Astrocyte of the spinal cord (primary cell): ENCODE data around the gene MAF.
A peak's percentile ranks its signal among the peaks of the same experiment; 100 is the strongest.

Experiments used
- DNase-seq: peaks from one replicate; pipeline ENCODE4 v3.0.0; 2011; ENCODE audit warnings: low read depth, low spot score
- H3K4me3 ChIP-seq: 2 replicates; pipeline ENCODE4 v1.5.1; 2011; ENCODE audit warnings: low read depth, mild to moderate bottlenecking, low read length, moderate library complexity
- CTCF ChIP-seq: IDR thresholded peaks from 2 replicates; pipeline ENCODE4 v1.5.1; 2012; ENCODE audit warnings: low read depth, mild to moderate bottlenecking, low read length, inconsistent platforms
- in situ Hi-C: cut with HindIII; loops from 2 replicates; pipeline ENCODE4 v1.10.0; 2017; ENCODE audit warnings: low sequenced_read_pairs

The MAF gene

DNA sequence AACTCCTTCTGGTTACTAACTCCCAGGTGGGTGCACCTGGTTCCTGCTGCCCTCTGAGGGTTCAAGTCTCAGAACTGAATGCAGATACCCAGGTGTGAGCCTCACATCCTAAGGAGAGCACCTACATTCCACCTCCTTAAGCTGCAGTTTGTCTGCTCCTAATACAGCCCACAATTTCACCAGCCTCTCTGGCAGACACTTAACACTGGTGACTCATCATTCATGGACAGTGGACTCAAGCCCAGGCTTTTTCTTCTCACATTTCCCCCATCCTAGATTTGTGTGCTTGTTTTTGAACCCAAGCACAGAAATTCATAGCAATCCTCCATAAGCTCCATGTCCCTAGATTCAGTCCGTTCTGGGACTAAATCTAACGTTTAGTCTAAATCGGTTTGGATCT, 7.0 kb upstream of the MAF start:
- DNase-seq, result peak; percentile 68
- TF ChIP-seq CTCF, result no peak
- H3K4me3 ChIP-seq, result no peak overlapping the region
- in situ Hi-C loops, result no loop called here

DNA sequence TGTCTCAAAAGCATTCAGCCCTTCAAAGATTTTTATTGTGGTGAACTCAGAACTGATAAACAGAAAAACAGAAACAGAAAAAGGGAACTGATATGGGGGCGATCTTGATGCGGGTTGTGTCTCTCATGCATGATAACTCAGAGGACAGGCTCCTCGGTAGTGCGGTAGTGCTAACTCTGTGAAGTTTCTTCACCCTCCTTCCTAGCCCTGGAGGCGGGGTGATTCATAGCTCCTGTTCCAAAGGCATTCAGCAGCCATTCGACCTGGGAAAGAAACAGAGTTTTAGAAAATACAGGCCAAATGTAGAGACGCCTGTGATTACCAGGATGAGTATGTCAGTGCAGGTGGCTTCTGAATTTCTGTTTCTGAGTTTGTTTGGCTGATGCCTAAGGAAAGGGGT, 5.5 kb upstream of the MAF start:
- H3K4me3 ChIP-seq, result no peak overlapping the region
- TF ChIP-seq CTCF, result no peak
- in situ Hi-C loops, result no loop called here
- DNase-seq, result no peak

DNA sequence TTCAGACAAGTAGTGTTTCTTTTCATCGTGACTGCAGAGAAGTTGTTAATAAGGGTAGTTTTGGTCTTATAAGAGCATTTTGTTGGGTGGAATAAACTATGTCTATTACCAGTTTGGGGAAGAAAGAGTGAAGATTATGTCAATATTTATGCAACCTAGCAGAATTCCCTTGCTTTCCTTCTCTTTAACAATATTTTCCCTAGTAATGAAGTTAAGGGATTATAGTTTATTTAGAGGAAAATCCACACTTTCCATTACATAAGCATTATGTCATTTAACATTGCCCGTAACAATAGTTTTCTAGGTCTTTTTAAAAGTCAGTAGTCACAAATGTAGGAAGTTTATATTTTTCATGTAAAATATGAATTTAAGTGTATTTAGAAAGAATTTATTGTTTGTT, 2.5 kb upstream of the MAF start:
- TF ChIP-seq CTCF, result no peak
- in situ Hi-C loops, result no loop called here
- DNase-seq, result no peak
- H3K4me3 ChIP-seq, result no peak overlapping the region

GRCh38 chr16:79602628-79603014, 2.1 kb upstream of the MAF start:
- TF ChIP-seq CTCF, result no peak
- no peak for DNase-seq
- no peak overlapping the region for H3K4me3 ChIP-seq
- in situ Hi-C loops, result no loop called here

- H3K4me3 ChIP-seq, result peak overlapping the region; percentile 61
- in situ Hi-C loops, result no loop called here
- TF ChIP-seq CTCF, result peak; percentile 71
- DNase-seq, result peak; percentile 82
Measured at GRCh38 chr16:79601931-79602627, 1.5 kb upstream of the MAF start.

DNA sequence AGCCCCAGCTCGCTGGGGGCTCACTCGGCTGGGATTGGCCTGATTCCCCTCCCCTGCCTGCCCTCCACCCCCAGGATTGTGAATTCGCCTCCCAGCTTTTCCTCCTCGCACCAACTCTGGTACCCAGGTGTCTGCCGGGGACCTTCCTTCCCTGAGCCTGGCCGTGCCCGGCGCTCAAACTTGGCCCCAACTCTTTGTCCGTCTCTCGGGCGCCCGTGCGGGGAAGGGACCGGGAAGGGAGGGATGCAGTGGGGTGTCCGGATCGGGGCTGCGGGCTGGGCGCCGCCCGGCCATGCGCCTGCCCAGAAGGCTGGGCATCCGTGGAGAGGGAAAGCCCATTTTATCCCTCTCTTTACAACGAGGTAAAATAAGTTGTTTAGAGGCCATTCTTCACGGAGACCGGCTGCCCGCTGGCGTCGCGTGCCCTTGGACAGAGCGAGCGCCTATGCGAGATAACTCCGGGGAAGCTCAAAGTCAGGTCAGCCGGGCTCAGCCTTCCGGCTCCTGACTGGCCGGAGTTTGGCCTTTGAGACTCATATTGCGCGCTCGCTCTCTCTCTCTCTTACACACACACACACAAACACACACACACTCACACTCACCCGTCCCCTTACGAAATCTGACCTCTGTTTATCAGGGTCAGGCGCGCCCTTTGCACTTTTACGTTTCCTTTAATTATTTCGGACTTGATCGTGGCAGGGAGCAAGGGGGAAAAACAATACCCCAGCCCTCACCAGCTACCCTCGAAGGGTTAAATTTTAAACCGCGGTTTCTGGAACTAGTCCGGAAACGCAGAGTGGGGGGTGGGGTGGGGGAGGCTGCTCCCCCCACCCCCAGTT, 774 bp upstream of the MAF start:
- TF ChIP-seq CTCF, result no peak
- peak; percentile 29 for DNase-seq
- in situ Hi-C loops, result no loop called here
- peak overlapping the region; percentile 61 for H3K4me3 ChIP-seq
